Stimulated activated CD4-positive, alpha-beta T cell treated with anti-CD3 and anti-CD28 coated beads, Interleukin-12 subunit alpha, Interleukin-12 subunit beta, amount 100 ng/mL, for 24 hours (primary cell): Measurements from ENCODE around the gene CPSF3.
"Not testable (repeated sequence)": the region's sequence is repeated elsewhere in the genome, so short reads cannot be mapped to it uniquely, and the experiment has no call there.

Source experiments
- DNase-seq, 2 experiments: peaks; one replicate each; pipeline ENCODE4 v3.0.0-alpha.2; 2020; ENCODE audit warnings: low read depth in 2 of 2

The CPSF3 gene

DNA sequence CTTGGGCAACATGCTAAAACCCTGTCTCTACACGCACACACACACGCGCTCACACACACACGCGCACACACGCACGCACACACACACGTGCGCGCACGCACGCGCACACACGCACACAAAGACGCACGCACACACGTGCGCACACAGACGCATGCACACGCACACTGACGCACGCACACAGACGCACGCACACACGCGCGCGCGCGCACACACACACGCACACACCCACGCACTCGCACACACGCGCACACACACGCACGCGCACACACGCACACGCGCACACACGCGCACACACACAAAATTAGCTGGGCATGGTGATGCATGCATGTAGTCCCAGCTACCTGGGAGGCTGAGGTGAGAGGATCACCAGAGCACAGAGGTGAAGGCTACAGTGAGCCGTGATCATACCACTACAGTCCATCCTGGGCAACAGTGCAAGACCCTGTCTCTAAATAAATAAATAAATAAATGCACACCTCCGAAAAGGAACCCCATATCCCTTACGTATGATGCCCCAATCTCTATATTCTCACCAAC lies 42.8 kb downstream of the CPSF3 start:
- no peak for DNase-seq

DNA sequence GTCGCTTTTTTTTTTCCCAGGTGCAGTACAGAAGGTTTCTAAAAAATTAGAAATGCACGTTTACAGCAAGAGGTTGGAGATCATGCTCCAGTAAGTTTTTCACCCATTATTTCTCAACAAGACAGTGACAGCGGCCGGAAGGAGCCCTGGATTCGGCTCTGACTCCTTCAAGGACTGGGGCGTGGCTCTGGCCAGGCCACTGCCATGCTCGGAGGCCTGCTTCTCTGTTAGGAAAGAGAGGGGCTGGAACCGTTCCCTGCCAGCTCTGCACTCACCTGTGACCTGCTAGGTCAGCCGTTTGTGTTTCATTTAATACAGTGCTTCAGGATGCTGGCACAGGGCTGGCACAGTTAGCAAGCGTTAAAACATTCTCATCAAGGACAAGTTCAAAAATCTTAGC lies 44.2 kb downstream of the CPSF3 start:
- DNase-seq, result no peak

DNA sequence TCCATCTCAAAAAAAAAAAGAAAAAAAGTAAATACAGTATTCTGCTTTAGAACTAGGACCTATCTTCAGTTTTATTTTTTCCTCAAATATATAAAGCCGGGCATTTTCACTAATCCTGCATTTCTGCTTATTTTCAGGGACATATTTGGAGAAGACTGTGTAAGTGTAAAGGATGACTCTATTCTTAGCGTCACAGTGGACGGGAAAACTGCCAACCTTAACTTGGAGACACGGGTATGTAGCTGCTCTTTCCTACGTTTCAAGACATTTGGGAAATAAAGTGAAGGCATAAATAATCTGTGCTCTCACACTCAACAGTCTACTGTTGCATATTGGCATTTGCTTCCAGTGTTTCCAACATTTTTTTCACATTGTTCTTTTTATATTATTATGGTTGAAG lies 47.8 kb downstream of the CPSF3 start:
- DNase-seq, result no peak

DNA sequence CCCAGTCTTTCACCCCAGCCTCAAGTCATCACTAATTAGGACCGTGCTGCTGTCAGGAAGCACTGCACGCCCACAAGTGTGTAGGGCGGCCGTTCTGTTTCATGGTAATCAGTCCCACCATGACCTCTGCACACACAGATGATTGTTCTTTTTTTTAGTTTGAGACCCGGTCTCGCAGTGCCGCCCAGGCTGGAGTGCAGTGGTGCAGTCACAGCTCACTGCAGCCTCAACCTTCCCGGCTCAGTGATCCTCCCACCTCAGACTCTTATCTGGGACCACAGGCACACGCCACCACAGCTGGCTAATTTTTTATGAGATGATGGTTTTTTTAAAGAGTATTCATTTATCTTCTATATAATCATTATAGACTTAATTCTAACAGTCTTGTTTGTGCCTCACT lies 49.1 kb downstream of the CPSF3 start:
- no peak for DNase-seq

DNA sequence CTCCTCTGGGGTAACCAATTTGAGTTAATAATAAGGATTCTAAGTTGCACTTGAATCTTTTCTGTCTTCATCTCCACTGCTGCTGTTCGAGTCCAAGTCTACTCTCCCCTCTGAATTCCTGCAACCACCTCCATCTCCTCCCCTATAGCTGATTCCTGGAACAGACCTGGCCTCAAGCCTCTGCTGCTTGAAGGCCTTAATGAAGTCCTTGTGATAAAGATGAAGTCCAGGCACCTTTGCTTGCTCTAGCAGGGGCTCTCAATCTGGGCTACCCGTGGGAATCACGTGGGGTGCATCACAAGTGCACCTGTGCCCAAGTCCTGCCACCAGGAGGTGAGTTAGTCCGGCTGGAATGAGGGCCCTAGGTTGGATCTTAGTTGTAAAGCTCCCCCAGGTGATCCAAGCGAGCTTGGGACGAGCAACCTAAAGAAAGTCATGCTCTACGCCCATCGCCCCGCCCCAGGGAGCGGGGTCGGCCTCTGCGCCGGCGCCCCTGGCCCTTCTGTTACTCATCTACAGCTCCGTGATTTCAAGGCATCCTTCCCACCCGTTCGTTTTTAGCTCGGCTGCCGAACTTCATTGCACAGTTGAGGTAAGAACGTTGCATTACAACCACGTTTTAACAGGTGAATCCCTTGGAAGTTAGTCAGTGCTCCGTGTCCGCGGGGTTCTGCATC lies 50.0 kb downstream of the CPSF3 start:
- DNase-seq, result no peak

DNA sequence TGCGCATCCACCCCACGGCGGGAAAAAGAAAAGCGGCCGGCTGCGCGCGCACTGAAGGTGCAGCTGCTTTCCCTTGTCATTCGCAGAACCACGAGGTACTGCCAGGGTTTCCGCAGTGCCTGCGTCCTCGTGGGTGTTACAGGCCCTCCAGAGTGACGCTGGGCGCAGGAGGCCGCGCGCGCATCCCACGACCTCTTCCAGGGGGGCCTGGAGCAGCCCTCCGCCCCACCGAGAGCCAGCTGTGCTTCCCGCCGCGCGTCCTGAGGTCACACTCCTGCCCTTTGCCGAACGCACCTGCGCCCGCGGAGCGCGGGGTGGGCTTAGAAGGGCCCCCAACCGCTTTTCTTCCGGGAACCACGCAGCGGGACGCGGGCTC lies 50.5 kb downstream of the CPSF3 start:
- DNase-seq, result peak; percentile 25 to 35

DNA sequence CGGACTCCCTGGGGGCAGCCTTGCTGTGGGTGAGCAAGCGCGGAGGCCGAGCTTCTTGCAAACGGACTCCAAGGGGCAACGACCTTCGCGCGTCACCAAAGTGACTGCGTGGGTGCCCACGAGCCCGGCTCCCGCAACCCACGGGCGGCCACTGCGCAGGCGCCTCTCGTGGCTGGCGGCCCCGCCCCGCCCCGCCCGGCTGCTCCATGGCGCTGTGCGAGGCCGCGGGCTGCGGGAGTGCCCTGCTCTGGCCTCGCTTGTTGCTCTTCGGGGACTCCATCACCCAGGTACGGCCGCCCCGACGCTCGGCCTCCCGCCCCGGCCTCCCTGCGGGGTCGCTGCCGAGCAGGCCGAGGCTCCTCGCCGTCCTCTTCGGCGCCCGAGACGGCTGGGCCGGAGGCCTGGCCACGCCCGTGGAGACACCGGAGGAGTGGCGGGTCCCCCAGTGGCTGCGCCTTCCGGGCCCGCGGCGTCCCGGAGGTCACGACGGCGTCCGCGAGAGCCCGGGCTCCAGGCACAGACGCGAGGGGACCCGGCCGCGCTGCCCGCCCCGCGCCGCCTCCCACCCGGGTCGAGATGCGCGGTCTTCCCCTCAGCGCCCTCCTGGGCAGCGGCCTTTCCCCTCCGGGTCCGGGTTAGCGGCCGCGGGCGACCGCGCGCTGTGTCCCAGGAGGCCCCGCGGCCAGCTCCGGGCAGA lies 51.1 kb downstream of the CPSF3 start, which contains the start of gene IAH1:
Gene IAH1, plus strand, starts transcription at position 191 of the 697 bp plus-strand sequence. Its CDS starts 16 bp downstream, at position 207.
- peak; percentile 27 to 52 for DNase-seq

DNA sequence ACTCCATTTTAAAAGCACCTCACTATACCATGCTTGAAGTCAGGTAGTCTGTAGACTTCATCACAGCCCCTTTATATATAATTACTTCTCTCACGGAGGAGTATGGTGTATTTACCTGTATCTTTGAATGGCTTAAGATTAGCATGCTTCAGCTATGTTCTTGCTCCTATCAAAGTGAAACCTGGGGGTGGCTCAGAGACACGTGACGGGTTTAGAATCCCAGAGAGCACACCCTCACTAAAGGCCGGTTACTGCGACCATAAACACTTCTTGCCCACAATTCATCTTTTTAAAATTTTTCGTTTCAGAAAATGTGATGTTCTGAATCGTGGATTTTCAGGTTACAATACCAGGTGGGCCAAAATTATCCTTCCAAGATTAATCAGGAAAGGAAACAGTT lies 54.5 kb downstream of the CPSF3 start:
- DNase-seq, result no peak

DNA sequence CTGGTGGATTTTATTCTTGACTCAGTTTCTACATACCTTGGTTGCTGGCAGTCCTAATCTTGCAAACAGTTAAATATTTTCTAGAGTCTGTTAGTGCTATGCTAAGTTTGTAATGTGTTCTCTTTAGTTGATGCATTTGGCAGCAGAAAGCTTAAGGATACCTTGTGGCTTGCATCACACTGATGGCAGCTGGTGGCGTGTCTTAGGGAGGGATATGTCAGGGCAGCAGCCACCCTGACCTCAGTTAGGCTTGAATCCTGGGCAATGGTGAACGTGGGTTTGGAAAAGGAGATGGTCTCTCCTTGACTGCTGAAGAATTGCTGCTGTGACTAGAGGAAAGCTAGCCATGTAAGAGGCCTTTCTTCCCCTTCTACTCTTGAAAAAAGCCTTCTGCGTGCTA lies 55.1 kb downstream of the CPSF3 start:
- DNase-seq, result no peak

DNA sequence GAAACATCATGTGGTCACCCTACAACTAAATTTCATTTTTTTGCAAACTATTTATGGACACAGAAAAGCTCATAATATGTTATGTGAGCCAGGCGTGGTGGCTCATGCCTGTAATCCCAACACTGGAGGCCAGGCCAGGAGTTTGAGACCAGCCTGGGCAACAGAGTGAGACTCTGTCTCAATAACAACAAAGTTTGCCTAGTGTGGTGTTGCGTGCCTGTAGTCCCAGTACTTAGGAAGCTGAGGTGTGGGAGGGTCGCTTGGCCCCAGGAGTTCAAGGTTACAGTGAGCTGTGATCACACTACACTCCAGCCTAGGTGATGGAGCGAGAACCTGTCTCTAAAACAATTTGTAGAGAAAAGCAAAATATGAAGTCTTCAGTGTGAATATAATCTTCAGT lies 56.7 kb downstream of the CPSF3 start:
- no peak for DNase-seq

DNA sequence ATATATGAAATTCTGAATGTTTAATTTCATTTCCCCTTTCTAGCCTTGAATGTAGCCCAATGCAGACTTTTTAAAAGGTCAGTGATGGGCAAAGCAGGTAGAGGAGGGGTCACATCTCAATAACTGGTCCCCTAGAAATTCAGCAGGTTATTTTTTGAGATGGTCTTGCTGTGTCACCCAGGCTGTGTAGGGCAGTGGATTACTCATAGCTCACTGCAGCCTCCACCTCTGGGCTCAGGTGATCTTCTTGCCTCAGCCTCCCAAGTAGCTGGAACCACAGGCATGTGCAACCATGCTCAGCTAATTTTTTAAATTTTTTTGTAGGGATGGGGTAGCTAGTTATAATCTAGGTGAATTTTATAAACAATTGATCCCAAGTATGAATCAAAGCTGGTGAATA lies 59.7 kb downstream of the CPSF3 start:
- DNase-seq, result no peak

DNA sequence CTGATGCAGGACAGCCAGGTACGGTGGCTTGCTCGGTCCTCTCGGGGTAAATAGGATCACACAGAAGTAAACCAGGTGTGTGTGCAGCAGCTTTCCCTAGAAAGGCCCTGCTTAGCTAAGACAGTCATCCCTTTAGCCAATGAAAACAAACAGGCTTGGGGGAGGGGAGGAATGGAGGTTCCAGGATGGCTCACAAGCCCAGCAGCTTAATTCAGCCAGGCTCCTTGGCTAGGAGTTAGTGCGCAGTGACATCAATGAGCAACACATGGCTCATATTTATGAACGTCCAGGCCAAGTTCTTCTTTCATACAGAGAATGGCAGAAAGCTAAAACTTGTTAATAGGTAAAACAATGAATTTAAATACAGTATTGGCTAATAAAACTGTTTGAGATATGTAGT lies 61.1 kb downstream of the CPSF3 start:
- no peak for DNase-seq

DNA sequence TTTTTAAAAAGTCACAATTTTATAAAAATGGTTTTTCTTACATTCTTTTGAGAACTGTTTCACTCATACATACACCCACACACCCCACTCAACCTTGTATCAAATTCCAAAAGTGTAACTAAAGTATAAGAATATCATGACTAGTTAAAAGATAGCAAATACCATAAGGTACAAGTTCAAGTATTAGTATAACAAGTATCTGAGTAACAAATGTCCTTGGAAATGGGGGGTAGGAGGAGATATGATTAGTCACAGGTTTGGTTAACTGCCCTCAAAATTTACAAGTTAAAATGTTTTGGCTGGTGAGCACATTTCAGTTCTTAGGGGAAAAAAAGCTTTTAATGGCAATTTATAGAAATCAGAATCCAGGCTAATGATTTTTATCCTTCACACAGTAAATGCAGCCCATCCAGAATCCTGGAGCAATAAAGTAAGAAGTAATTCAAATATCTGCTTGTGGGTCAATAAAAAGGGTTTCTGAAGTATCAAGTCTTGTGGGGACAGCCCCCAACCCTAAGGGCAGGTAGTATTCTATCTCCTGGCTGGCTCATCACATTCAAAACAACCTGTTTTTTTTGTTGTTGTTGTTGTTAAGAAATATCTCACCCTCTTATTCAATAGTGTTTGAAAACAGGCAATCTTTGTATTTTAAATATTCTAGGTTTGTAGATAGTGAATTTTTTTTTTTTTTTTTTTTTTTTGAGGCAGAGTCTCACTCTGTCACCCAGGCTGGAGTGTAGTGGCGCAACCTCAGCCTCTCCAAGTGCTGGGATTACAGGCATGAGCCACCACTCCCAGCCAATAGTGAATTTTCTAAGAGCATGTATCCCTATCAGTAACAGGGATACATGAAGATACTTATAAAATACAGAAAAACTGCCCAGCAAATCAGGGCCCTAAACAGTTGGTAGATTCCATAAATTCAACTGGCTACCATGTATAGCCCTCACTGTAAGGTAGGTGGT lies 65.4 kb downstream of the CPSF3 start:
- no peak for DNase-seq

DNA sequence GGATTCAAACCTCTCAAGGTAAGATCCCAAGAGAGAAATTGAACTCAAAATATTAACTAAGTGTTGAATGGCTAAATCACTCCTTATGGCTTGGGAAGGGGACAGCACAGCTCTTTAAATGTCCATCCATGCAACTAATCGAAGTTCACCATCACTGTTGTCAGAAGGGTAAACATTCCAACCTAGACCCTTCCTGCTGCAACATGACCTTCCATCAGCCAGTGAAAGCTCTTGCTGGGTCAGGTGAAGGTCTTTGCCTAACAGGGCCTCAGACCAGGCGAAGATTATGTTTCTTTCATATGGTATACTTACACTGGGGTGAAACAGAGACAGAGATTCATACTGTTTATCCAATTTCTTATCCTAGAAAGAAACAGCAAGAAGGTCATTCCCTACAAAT lies 67.3 kb downstream of the CPSF3 start:
- DNase-seq, result no peak

DNA sequence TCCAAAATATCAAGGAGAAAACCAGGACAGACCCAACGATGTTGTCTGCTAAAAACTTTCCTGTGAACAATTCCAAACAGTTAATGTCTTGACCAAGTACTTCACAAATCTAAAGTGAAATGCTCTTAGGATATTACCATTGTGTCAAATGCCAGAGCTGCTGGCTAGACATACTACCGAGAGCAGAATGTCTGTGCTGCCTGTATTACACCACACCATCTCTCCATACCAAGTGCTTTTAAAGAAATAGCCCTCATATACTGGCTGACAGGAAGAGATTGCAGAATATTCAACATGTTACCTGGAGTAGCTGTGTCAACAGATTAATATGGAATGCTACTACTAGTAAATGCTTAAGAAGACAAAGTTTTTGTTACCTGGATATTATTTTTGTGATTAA lies 69.5 kb downstream of the CPSF3 start:
- DNase-seq, result no peak

DNA sequence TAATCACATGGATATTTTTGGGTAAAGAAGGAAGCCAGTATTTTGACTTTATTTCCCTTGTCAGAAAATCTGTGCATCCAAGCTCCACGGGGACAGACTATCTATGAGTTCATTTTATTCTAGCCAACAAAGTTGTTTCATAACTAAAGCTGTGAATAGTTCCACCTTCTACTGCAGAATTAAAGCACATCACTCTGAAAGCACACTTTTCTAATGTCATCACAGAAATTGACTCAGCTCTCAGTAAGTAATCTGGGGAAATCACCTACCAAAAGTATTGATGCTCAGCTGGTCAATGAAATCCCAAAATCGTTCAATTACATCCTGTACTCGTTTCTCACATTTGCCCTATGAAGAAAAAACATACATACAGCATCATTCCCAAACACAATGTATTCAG lies 70.0 kb downstream of the CPSF3 start:
- DNase-seq, result no peak

DNA sequence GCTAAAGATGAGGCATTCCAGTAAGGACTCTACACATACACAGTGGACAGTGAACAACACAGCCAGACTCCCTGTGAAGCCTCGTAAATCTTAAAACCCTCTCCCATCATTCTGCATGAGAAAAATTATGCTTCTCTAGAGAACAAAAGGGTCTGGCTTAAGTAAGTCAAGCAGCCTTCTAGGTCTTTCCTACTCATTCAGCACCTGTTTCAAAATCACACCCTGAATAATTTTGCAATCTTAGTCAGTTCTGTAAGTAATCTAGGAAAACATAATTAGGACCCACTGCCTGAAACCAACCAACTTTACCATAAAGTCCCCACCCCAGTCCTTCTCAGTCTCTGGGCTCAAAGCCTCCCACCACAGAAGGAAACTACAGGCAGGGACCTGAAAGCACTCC lies 70.6 kb downstream of the CPSF3 start:
- no peak for DNase-seq

DNA sequence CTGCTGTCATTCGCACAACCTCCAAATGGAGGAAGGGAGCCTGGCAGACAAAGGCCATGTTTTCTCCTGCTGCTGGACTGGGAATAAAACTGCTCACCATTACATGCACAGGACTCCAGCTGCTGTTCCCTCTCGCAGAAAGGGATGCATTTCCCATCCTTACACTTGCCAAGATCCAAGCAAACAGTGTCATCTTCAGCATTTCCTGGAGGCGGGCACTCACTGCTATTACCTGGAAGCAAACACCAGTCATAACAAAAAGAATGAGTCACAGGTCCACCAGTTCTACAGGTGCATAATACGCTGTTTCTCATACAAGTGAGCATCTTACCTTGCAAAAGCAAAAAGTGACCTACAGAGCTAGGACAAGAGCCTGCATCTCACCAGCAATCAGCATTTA lies 73.6 kb downstream of the CPSF3 start:
- no peak for DNase-seq

DNA sequence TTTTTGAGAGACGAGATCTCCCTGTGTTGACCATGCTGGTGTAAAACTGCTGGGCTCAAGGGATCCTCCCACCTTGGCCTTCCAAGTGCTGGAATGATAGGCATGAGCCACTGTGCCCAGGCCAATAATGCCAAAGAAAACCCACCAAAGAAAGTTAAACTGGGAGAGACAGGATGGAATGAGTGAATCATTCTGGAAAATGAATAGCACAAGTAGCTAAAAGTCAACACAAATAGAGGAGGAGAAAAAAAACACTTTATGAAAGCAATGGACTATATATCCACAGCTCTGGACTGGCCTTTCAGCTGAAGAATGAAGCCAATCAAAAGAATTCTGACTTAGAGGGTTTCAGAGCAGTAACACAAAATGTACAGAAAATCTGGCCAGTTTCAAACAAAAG lies 74.8 kb downstream of the CPSF3 start:
- DNase-seq, result no peak

DNA sequence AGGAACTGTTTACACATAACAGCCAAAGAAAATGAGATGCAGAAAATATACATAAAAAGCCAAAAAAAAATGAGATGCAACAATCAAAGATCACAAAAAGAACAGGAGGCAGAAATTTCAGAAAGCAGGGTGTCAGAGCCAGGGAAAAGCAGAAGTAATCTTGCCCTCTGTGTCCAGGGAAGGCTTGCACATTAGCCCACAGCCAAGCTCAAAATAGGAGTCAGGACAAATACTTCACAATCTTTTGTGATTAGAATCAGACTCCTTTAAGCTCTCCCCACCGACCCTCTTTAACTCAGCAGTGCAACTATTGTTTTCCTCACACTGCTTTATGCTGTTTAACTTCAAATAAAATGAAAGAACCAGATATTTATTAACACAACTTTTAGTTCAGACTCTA lies 85.5 kb downstream of the CPSF3 start:
- no peak for DNase-seq

DNA sequence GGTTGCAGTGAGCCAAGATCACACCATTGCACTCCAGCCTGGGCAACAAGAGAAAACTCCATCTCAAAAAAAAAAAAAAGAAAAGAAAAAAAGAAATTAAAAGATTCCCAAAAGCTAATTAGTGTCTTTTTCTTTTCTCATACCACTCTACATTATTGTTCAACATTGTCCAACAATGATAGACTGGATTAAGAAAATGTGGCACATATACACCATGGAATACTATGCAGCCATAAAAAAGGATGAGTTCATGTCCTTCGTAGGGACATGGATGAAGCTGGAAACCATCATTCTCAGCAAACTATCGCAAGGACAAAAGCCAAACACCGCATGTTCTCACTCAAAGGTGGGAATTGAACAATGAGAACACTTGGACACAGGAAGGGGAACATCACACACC lies 90.5 kb downstream of the CPSF3 start:
- DNase-seq, result not testable (repeated sequence)

DNA sequence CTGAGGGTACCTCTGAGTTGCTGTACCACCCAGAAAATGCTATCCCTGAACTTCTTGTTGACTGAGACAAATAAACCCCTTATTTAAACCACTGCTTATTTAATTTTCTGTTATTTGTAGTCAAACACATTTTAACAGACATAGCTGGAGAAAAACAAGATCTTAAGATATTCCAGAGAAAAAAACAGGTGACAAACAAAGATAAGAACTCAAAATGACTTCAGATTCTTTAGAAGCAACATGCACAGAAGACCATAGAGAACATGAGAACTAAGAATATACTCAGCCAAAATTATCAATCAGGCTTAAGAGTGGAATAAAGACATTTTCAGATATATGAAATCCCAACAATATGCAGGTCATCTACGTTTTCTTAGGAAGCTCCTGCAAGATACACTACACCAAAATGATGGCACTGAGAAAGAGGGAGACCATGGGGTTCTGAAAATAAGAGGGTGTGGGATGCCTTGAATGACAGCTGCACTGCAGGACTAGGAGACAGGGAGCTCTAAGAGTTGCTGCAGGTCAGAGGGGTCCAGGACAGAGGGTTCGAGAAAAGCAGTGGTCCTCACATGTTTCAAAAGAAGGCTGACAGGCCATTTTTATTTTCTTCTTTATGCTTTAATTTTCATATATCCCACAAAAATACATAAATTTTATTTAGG lies 93.8 kb downstream of the CPSF3 start:
- no peak for DNase-seq
